ENCODE results near the gene CLDN22.

GRCh38 chr4:183287677-183288076 is 32.4 kb downstream of the CLDN22 start:
- TF ChIP-seq CTCF (IDR thresholded peaks at IDR 0.05) (no peak), POLR2A (IDR thresholded peaks at IDR 0.05) (no peak)

Measured in Peyer's patch (tissue), 4 donors.